Placental epithelial cell (primary cell): Measurements from ENCODE around the gene OR2B2. TPM values are rescaled to one million over a fixed set of nuclear protein-coding genes. Genes with fewer than 3 reads are reported as not detected.

Experiments
- small RNA-seq: library from RNA; depleted of rRNA; stranded (forward); fragments of <200 nt; gene quantifications from one replicate; pipeline ENCODE3, GENCODE V24; 2012
- total RNA-seq: library from RNA; depleted of rRNA; stranded (reverse); fragments of >200 nt; gene quantifications from 2 replicates; pipeline ENCODE4 v1.2.3, GENCODE V29; 2012

OR2B2 gene
- not detected in 2 replicates for total RNA-seq

DNA sequence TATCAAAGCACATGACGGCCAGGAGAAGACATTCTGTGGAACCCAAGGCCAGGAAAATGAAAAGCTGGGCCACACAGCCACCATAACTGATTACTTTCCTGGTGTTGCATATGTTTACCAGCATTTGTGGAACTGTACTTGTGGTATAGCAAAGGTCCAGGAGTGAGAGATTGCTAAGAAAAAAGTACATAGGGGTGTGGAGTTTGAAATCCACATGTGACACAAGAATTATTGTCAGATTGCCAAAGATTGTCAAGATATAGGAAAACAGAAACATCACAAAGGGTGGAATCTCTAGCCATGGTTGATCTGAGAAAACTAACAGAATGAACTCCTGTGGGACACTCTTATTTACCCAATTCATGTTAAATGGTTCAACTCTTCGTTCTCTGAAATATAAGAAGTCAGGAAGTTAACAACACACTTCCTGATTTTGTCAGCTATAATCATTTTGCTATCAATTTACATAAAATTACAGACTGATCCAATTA lies at the start of gene OR2B2:
OR2B2 (minus strand) TSS at position 441 of the 491 bp plus-strand sequence; CDS start at position 364, 77 bp downstream.

DNA sequence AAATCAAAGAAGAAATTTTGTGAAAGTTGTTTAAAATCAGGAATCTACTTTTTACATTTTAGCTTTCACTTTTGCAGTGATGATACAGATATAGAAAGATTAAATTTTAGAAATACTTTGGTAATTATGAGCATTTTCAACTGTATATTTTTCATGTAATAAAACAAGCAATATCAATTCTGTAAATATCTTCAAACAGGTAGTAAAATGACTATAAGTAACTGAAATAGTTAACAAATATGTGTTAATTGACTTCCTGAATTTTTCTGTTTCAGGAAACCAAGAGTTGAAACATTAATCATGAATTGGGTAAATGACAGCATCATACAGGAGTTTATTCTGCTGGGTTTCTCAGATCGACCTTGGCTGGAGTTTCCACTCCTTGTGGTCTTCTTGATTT lies 44.7 kb upstream of the OR2B2 start, which contains the start of gene OR2B6:
OR2B6 (plus strand) TSS at position 301 of the 400 bp plus-strand sequence; CDS start at position 301, 0 bp downstream.

Small RNA genes lying within 50 kb of the gene (small RNA-seq; reads per million reads assigned to genes)
- gene RNU7-26P = not detected

Other genes starting within 250 kb of the OR2B2 start
- not detected in 2 replicates for gene OR2B6, start 44.8 kb upstream of the OR2B2 start, total RNA-seq
- 1.6 and 2.2 TPM in 2 replicates for gene ZNF165, start 168.2 kb upstream of the OR2B2 start, total RNA-seq
- 0.79 and 1.1 TPM in 2 replicates for gene ZSCAN16, start 212.2 kb upstream of the OR2B2 start, total RNA-seq
- gene ZKSCAN8, start 229.5 kb upstream of the OR2B2 start, total RNA-seq = 18.1 and 18.8 TPM in 2 replicates